Keratinocyte (primary cell): Measurements from ENCODE around the gene SMC1B. TPM values are rescaled to one million over a fixed set of nuclear protein-coding genes. Genes with fewer than 3 reads are reported as not detected.
"Not testable (repeated sequence)": the region's sequence is repeated elsewhere in the genome, so short reads cannot be mapped to it uniquely, and the experiment has no call there.

Source experiments
- DNase-seq: peaks from one replicate; pipeline ENCODE4 v3.0.0-alpha.2; 2011; ENCODE audit warnings: low read depth, missing footprints, low spot score
- FAIRE-seq: peaks from 2 replicates; lab custom pipeline; 2011; peaks lifted over from hg19 to GRCh38; lab: Jason Lieb, UNC
- H2AFZ ChIP-seq: 2 replicates; pipeline ENCODE4 v1.6.0; 2012; ENCODE audit warnings: low read length, control low read depth, inconsistent platforms; ENCODE audit not compliant: control insufficient read depth
- H3K27ac ChIP-seq: 2 replicates; pipeline ENCODE4 v1.5.1; 2011; ENCODE audit warnings: low read length; ENCODE audit not compliant: control insufficient read depth, insufficient read depth
- H3K27me3 ChIP-seq: 3 replicates; pipeline ENCODE4 v1.6.0; 2011; ENCODE audit warnings: low read length; ENCODE audit not compliant: control insufficient read depth, insufficient read depth; ENCODE audit errors: extremely low read depth
- H3K36me3 ChIP-seq, 2 experiments: 2 replicates in 1 of 2; 3 replicates in 1 of 2; pipeline ENCODE4 v1.5.1; 2011; ENCODE audit warnings: low read length in 2 of 2, mild to moderate bottlenecking in 1 of 2; ENCODE audit not compliant: control insufficient read depth in 2 of 2, insufficient read depth in 2 of 2; ENCODE audit errors: extremely low read depth in 1 of 2
- H3K4me1 ChIP-seq: 3 replicates; pipeline ENCODE4 v1.5.1; 2011; ENCODE audit warnings: low read length; ENCODE audit not compliant: control insufficient read depth, insufficient read depth; ENCODE audit errors: extremely low read depth
- H3K4me2 ChIP-seq: 3 replicates; pipeline ENCODE4 v1.6.0; 2011; ENCODE audit warnings: low read depth, low read length; ENCODE audit not compliant: control insufficient read depth, insufficient read depth; ENCODE audit errors: extremely low read depth
- H3K4me3 ChIP-seq, 3 experiments: fragments of 200-600 bp in 1 of 3; sonication (generic) in 1 of 3; 2 replicates in 2 of 3; 3 replicates in 1 of 3; pipeline ENCODE4 v1.5.1; 2011 to 2016; ENCODE audit warnings: low read length in 3 of 3, mild to moderate bottlenecking in 3 of 3, control low read depth in 2 of 3, inconsistent platforms in 1 of 3, low read depth in 1 of 3, mixed read lengths in 1 of 3, mixed run types in 1 of 3, moderate library complexity in 1 of 3; ENCODE audit not compliant: control insufficient read depth in 2 of 3, insufficient read depth in 2 of 3; ENCODE audit errors: extremely low read depth in 1 of 3
- H3K79me2 ChIP-seq: 2 replicates; pipeline ENCODE4 v1.6.0; 2012; ENCODE audit warnings: low read length; ENCODE audit not compliant: control insufficient read depth, insufficient read depth
- H3K9ac ChIP-seq: 3 replicates; pipeline ENCODE4 v1.6.0; 2011; ENCODE audit warnings: low read length; ENCODE audit not compliant: control insufficient read depth, insufficient read depth; ENCODE audit errors: extremely low read depth
- H3K9me1 ChIP-seq: 3 replicates; pipeline ENCODE4 v1.6.0; 2011; ENCODE audit warnings: low read length; ENCODE audit not compliant: control insufficient read depth, insufficient read depth; ENCODE audit errors: extremely low read depth
- H3K9me3 ChIP-seq: 2 replicates; pipeline ENCODE4 v1.5.1; 2012; ENCODE audit warnings: low read depth, low read length; ENCODE audit not compliant: control insufficient read depth
- H4K20me1 ChIP-seq: 3 replicates; pipeline ENCODE4 v1.6.0; 2011; ENCODE audit warnings: low read length; ENCODE audit not compliant: control insufficient read depth, insufficient read depth; ENCODE audit errors: extremely low read depth
- EZH2 ChIP-seq: IDR thresholded peaks from one replicate; pipeline ENCODE4 v1.6.1; 2012; ENCODE audit warnings: inconsistent platforms, mild to moderate bottlenecking, low read length, moderate library complexity
- dilution Hi-C: fragments of 300-500 bp; cut with MboI; formaldehyde crosslinking; loops from one replicate; pipeline ENCODE4 v1.7.0; 2020; ENCODE audit warnings: low sequenced_read_pairs; ENCODE audit not compliant: extremely low pct_ligation_motif_present
- polyA plus RNA-seq, 5 experiments: library from polyadenylated mRNA; depleted of rRNA in 3 of 5; stranded (reverse) in 3 of 5; stranded (forward) in 1 of 5; unstranded in 1 of 5; fragments of >200 nt; gene quantifications; 1 replicate in 1 of 5; 2 replicates in 3 of 5; 3 replicates in 1 of 5; pipeline versions ENCODE4 v1.2.1 to v1.2.3, GENCODE V29; 2011 to 2012; ENCODE audit warnings: missing spikeins in 2 of 5, low read depth in 1 of 5, low replicate concordance in 1 of 5
- TF ChIP-seq, protein P1 (sequence below), 3 experiments: IDR thresholded peaks in 1 of 3; conservative IDR thresholded peaks in 1 of 3; optimal IDR thresholded peaks in 1 of 3; 2 replicates in 2 of 3; 3 replicates in 1 of 3; pipeline versions ENCODE3 to v1.5.1; 2011; ENCODE audit warnings: low read length in 3 of 3, mild to moderate bottlenecking in 3 of 3, moderate library complexity in 2 of 3, control low read depth in 1 of 3, inconsistent platforms in 1 of 3; ENCODE audit not compliant: insufficient read depth in 2 of 3; ENCODE audit errors: extremely low read depth in 1 of 3

Gene SMC1B
- polyA plus RNA-seq, 1 donor (not counting 4 experiments of a cell fraction or from before 2014, with no cell fraction given): not detected

- DNase-seq (no peak), FAIRE-seq (no peak)
- Histone ChIP-seq H3K9me1 (no peaks in the 10 kb centered on the region), H3K27ac (no peak overlapping the region), H3K4me3 (no peak overlapping the region), H3K27me3 (no peaks in the 10 kb centered on the region), H3K4me1 (no peaks in the 10 kb centered on the region), H3K4me2 (no peak overlapping the region), H3K9me3 (no peaks in the 10 kb centered on the region), H3K79me2 (no peaks in the 10 kb centered on the region), H4K20me1 (no peaks in the 10 kb centered on the region), H3K9ac (no peak overlapping the region), H3K36me3 (no peaks in the 10 kb centered on the region), H2AFZ (no peak overlapping the region)
- TF ChIP-seq EZH2: no peak
- dilution Hi-C loops: no loop called here
Observed at GRCh38 chr22:45376703-45377102, 36.7 kb downstream of the SMC1B start.

GRCh38 chr22:45376009-45376408 lies 37.4 kb downstream of the SMC1B start:
- Histone ChIP-seq H2AFZ (no peak overlapping the region), H3K4me2 (no peak overlapping the region), H3K9me1 (no peaks in the 10 kb centered on the region), H4K20me1 (no peaks in the 10 kb centered on the region), H3K79me2 (no peaks in the 10 kb centered on the region), H3K36me3 (no peaks in the 10 kb centered on the region), H3K4me3 (no peak overlapping the region), H3K9ac (no peak overlapping the region), H3K27me3 (no peaks in the 10 kb centered on the region), H3K27ac (no peak overlapping the region), H3K9me3 (no peaks in the 10 kb centered on the region), H3K4me1 (no peaks in the 10 kb centered on the region)
- TF ChIP-seq, protein P1, sequence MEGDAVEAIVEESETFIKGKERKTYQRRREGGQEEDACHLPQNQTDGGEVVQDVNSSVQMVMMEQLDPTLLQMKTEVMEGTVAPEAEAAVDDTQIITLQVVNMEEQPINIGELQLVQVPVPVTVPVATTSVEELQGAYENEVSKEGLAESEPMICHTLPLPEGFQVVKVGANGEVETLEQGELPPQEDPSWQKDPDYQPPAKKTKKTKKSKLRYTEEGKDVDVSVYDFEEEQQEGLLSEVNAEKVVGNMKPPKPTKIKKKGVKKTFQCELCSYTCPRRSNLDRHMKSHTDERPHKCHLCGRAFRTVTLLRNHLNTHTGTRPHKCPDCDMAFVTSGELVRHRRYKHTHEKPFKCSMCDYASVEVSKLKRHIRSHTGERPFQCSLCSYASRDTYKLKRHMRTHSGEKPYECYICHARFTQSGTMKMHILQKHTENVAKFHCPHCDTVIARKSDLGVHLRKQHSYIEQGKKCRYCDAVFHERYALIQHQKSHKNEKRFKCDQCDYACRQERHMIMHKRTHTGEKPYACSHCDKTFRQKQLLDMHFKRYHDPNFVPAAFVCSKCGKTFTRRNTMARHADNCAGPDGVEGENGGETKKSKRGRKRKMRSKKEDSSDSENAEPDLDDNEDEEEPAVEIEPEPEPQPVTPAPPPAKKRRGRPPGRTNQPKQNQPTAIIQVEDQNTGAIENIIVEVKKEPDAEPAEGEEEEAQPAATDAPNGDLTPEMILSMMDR (optimal IDR thresholded peaks at IDR 0.05 in 1 of 3, IDR thresholded peaks at IDR 0.05 in 1 of 3, conservative IDR thresholded peaks at IDR 0.05 in 1 of 3; ENCODE audit: extremely low read depth in 1 of 3, insufficient read depth in 2 of 3, low read length in 3 of 3): no peak
- TF ChIP-seq EZH2: no peak
- no peak for DNase-seq
- FAIRE-seq: no peak
- dilution Hi-C loops: no loop called here

DNA sequence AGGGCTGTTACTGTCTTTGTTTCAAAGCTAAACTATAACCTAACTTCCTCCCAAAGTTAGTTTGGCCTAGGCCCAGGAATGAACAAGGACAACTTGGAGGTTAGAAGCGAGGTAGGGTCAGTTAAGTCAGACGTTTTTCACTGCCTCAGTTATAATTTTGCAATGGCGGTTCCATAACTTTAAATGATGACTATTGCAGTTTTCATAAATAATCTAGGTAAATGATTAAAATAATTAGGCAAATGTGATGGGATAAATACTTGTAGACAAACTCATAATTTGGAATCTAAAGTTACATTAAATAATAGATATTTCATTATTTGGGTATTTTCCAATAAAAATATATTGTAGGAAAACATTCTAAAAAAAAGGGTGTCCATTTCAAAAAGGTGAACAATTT lies 39.8 kb downstream of the SMC1B start:
- H3K9me3 ChIP-seq, DNase-seq, H3K27me3 ChIP-seq, H3K4me2 ChIP-seq, H3K27ac ChIP-seq, H4K20me1 ChIP-seq, H3K4me1 ChIP-seq, H3K4me3 ChIP-seq, H2AFZ ChIP-seq, H3K9me1 ChIP-seq, dilution Hi-C loops, FAIRE-seq, H3K9ac ChIP-seq, H3K36me3 ChIP-seq, H3K79me2 ChIP-seq: not testable (repeated sequence)
